Trophoblast cell (in vitro differentiated cells and primary cell): ENCODE measurements around the gene DLGAP1.

Source experiments
- DNase-seq, 2 donors: peaks; one replicate each; pipeline ENCODE4 v3.0.0-alpha.2; 2016
- H2AFZ ChIP-seq: 2 replicates; pipeline ENCODE4 v1.6.1; 2013; ENCODE audit warnings: low read length, moderate library complexity, mild to moderate bottlenecking; ENCODE audit not compliant: insufficient read depth, poor library complexity
- H2AK5ac ChIP-seq: 2 replicates; pipeline ENCODE4 v1.6.1; 2013; ENCODE audit warnings: mild to moderate bottlenecking, low read length
- H2BK120ac ChIP-seq: 2 replicates; pipeline ENCODE4 v1.6.1; 2013; ENCODE audit warnings: low read length, mild to moderate bottlenecking, moderate library complexity; ENCODE audit not compliant: insufficient read depth, poor library complexity
- H2BK12ac ChIP-seq: 2 replicates; pipeline ENCODE4 v1.6.1; 2013; ENCODE audit warnings: mild to moderate bottlenecking, low read length, moderate library complexity
- H2BK5ac ChIP-seq: 2 replicates; pipeline ENCODE4 v1.6.1; 2013; ENCODE audit warnings: low read length, low read depth, moderate library complexity, mild to moderate bottlenecking; ENCODE audit not compliant: poor library complexity
- H3K14ac ChIP-seq: 2 replicates; pipeline ENCODE4 v1.6.1; 2013; ENCODE audit warnings: mild to moderate bottlenecking, low read length
- H3K18ac ChIP-seq: 2 replicates; pipeline ENCODE4 v1.6.1; 2013; ENCODE audit warnings: mild to moderate bottlenecking, low read length
- H3K23ac ChIP-seq: 2 replicates; pipeline ENCODE4 v1.6.1; 2013; ENCODE audit warnings: low read length
- H3K27ac ChIP-seq: 2 replicates; pipeline ENCODE4 v1.5.1; 2013; ENCODE audit warnings: low read depth, mild to moderate bottlenecking, inconsistent platforms, low read length, moderate library complexity
- H3K27me3 ChIP-seq: 2 replicates; pipeline ENCODE4 v1.6.1; 2013; ENCODE audit warnings: inconsistent platforms, mild to moderate bottlenecking, low read length, moderate library complexity; ENCODE audit not compliant: insufficient read depth
- H3K36me3 ChIP-seq, 2 experiments: 1 replicate in 1 of 2; 2 replicates in 1 of 2; pipeline ENCODE4 v1.6.1; 2013; ENCODE audit warnings: low read length in 2 of 2, mild to moderate bottlenecking in 2 of 2, moderate library complexity in 1 of 2; ENCODE audit not compliant: insufficient read depth in 2 of 2, control insufficient read depth in 1 of 2
- H3K4ac ChIP-seq: 2 replicates; pipeline ENCODE4 v1.6.1; 2013; ENCODE audit warnings: low read depth, mild to moderate bottlenecking, low read length, moderate library complexity
- H3K4me1 ChIP-seq, 2 experiments: 1 replicate in 1 of 2; 2 replicates in 1 of 2; pipeline ENCODE4 v1.6.1; 2013; ENCODE audit warnings: low read length in 2 of 2, mild to moderate bottlenecking in 2 of 2, moderate library complexity in 1 of 2; ENCODE audit not compliant: insufficient read depth in 2 of 2, control insufficient read depth in 1 of 2
- H3K4me2 ChIP-seq: 2 replicates; pipeline ENCODE4 v1.6.1; 2013; ENCODE audit warnings: inconsistent platforms, mild to moderate bottlenecking, low read length, moderate library complexity
- H3K4me3 ChIP-seq: 2 replicates; pipeline ENCODE4 v1.5.1; 2013; ENCODE audit warnings: mild to moderate bottlenecking, low read depth, low read length, inconsistent platforms
- H3K79me1 ChIP-seq: one replicate; pipeline ENCODE4 v1.6.1; 2013; ENCODE audit warnings: low read length
- H3K79me2 ChIP-seq: 2 replicates; pipeline ENCODE4 v1.6.1; 2013; ENCODE audit warnings: low read length, mild to moderate bottlenecking; ENCODE audit not compliant: control insufficient read depth, insufficient read depth, poor library complexity
- H3K9ac ChIP-seq: 2 replicates; pipeline ENCODE4 v1.6.1; 2013; ENCODE audit warnings: mild to moderate bottlenecking, low read length
- H3K9me3 ChIP-seq: 2 replicates; pipeline ENCODE4 v1.6.1; 2013; ENCODE audit warnings: low read depth, mild to moderate bottlenecking, control low read depth, inconsistent platforms, low read length; ENCODE audit not compliant: insufficient read depth
- H4K12ac ChIP-seq: 2 replicates; pipeline ENCODE4 v1.6.1; 2013; ENCODE audit warnings: low read depth, mild to moderate bottlenecking, low read length, moderate library complexity
- H4K8ac ChIP-seq: 2 replicates; pipeline ENCODE4 v1.6.1; 2013; ENCODE audit warnings: low read depth, mild to moderate bottlenecking, low read length, moderate library complexity
- H4K91ac ChIP-seq: one replicate; pipeline ENCODE4 v1.6.1; 2013; ENCODE audit warnings: low read depth, mild to moderate bottlenecking, low read length, moderate library complexity
- WGBS: extraction: QIAGEN DNeasy Blood & Tissue Kit; methylation state at CpG from one replicate; pipeline ENCODE4 v1.1.7; 2013; ENCODE audit warnings: missing lambda C conversion rate; ENCODE audit not compliant: insufficient read length, insufficient coverage; ENCODE audit errors: extremely low coverage; 5-methylcytosine and 5-hydroxymethylcytosine counted together

The DLGAP1 gene

GRCh38 chr18:3665780-3666525 is 789.2 kb downstream of the DLGAP1 start:
- Histone ChIP-seq H3K23ac (no peak overlapping the region), H3K14ac (no peak overlapping the region), H2AFZ (no peak overlapping the region), H3K36me3 (no peaks in the 10 kb centered on the region), H3K27ac (peak overlapping the region; percentile 91), H4K12ac (no peak overlapping the region), H3K18ac (no peak overlapping the region), H3K9me3 (no peaks in the 10 kb centered on the region), H3K9ac (no peak overlapping the region), H2BK120ac (peak overlapping the region; percentile 60), H3K4me2 (peak overlapping the region; percentile 59), H2BK5ac (peak overlapping the region; percentile 42), H2AK5ac (no peak overlapping the region), H2BK12ac (no peak overlapping the region), H4K8ac (no peak overlapping the region), H3K4me3 (no peak overlapping the region), H3K79me1 (peaks cover 11% of the 10 kb centered on the region), H3K27me3 (no peaks in the 10 kb centered on the region), H4K91ac (no peak overlapping the region), H3K79me2 (peaks cover 1% of the 10 kb centered on the region), H3K4me1 (peaks cover 2 to 4% of the 10 kb centered on the region in 2 experiments), H3K4ac (peak overlapping the region; percentile 31)
- no CpG with 5 or more reads among the region's 20 CpGs for WGBS
- DNase-seq = peak; percentile 86 to 98

- Histone ChIP-seq H3K4me3 (no peak overlapping the region), H4K12ac (no peak overlapping the region), H2BK120ac (no peak overlapping the region), H3K18ac (no peak overlapping the region), H4K8ac (no peak overlapping the region), H3K79me1 (peaks cover 11% of the 10 kb centered on the region), H3K4me2 (no peak overlapping the region), H3K9me3 (no peaks in the 10 kb centered on the region), H3K4ac (no peak overlapping the region), H3K27me3 (no peaks in the 10 kb centered on the region), H3K14ac (no peak overlapping the region), H3K4me1 (peaks cover 2 to 4% of the 10 kb centered on the region in 2 experiments), H3K23ac (no peak overlapping the region), H4K91ac (no peak overlapping the region), H2AFZ (no peak overlapping the region), H2BK12ac (no peak overlapping the region), H2BK5ac (no peak overlapping the region), H2AK5ac (no peak overlapping the region), H3K36me3 (no peaks in the 10 kb centered on the region), H3K79me2 (peaks cover 1% of the 10 kb centered on the region), H3K27ac (peak overlapping the region; percentile 54), H3K9ac (no peak overlapping the region)
- DNase-seq = no peak
- WGBS = no CpG with 5 or more reads among the region's 3 CpGs
Measured at GRCh38 chr18:3665204-3665603, 789.9 kb downstream of the DLGAP1 start.

GRCh38 chr18:3664563-3665178 is 790.4 kb downstream of the DLGAP1 start:
- H3K14ac ChIP-seq = peak overlapping the region; percentile 82
- H3K4ac ChIP-seq = peak overlapping the region; percentile 83
- peak overlapping the region; percentile 85 for H2BK120ac ChIP-seq
- no peak overlapping the region for H4K12ac ChIP-seq
- H2BK5ac ChIP-seq = peak overlapping the region; percentile 75
- H3K4me3 ChIP-seq = no peak overlapping the region
- H3K79me1 ChIP-seq = peaks cover 11% of the 10 kb centered on the region
- peak overlapping the region; percentile 54 for H3K27ac ChIP-seq
- no peak overlapping the region for H2AFZ ChIP-seq
- H3K27me3 ChIP-seq = no peaks in the 10 kb centered on the region
- H4K8ac ChIP-seq = peak overlapping the region; percentile 56
- H3K4me1 ChIP-seq = peaks cover 2 to 4% of the 10 kb centered on the region in 2 experiments
- no peak for DNase-seq
- no peak overlapping the region for H3K9ac ChIP-seq
- H2AK5ac ChIP-seq = no peak overlapping the region
- peaks cover 1% of the 10 kb centered on the region for H3K79me2 ChIP-seq
- no peaks in the 10 kb centered on the region for H3K9me3 ChIP-seq
- no peak overlapping the region for H3K18ac ChIP-seq
- no peak overlapping the region for H3K23ac ChIP-seq
- no peak overlapping the region for H3K4me2 ChIP-seq
- peak overlapping the region; percentile 98 for H2BK12ac ChIP-seq
- no peaks in the 10 kb centered on the region for H3K36me3 ChIP-seq
- WGBS = no CpG with 5 or more reads among the region's 6 CpGs
- H4K91ac ChIP-seq = peak overlapping the region; percentile 76

DNA sequence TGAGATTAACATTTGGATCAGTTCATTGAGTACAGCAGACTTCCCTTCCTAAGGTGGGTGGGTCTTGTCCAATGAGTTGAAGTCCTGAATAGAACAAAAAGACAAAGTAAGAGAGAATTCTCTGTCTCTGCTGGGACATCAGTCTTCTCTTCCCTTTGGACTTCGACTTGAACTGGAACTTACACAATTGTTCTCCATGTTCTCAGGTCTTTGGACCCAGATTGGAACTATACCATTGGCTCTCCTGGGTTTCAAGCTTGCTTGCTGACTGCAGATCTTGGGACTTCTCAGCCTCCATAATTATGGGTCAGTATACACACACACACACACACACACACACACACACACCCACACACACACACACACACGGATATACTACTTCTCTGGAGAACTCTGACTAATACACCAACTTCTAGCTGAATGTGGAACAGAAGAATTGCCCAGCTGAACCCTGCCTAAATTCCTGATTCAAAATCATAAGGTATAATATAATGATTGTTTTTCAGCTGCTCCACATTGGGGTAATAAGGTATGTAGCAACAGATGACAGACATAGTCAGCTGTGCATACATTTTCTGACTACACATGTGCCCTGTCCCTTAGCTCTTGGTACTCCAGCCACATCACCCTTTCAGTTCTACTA is 791.1 kb downstream of the DLGAP1 start:
- Histone ChIP-seq H3K4ac (peak overlapping the region; percentile 83), H3K9me3 (no peaks in the 10 kb centered on the region), H3K4me1 (peaks cover 2 to 4% of the 10 kb centered on the region in 2 experiments), H3K27ac (peak overlapping the region; percentile 54), H3K14ac (peak overlapping the region; percentile 82), H3K79me2 (peaks cover 1% of the 10 kb centered on the region), H3K27me3 (no peaks in the 10 kb centered on the region), H3K23ac (no peak overlapping the region), H3K4me2 (no peak overlapping the region), H3K18ac (no peak overlapping the region), H4K8ac (peak overlapping the region; percentile 56), H4K12ac (no peak overlapping the region), H3K4me3 (no peak overlapping the region), H3K36me3 (no peaks in the 10 kb centered on the region), H4K91ac (peak overlapping the region; percentile 76), H2BK5ac (peak overlapping the region; percentile 53), H2BK120ac (peak overlapping the region; percentile 85), H2BK12ac (peak overlapping the region; percentile 98), H3K9ac (no peak overlapping the region), H2AK5ac (no peak overlapping the region), H3K79me1 (peaks cover 11% of the 10 kb centered on the region), H2AFZ (no peak overlapping the region)
- no CpG with 5 or more reads among the region's 2 CpGs for WGBS
- no peak for DNase-seq
